ENCODE results near the gene SLC17A2.

The SLC17A2 gene, protein sequence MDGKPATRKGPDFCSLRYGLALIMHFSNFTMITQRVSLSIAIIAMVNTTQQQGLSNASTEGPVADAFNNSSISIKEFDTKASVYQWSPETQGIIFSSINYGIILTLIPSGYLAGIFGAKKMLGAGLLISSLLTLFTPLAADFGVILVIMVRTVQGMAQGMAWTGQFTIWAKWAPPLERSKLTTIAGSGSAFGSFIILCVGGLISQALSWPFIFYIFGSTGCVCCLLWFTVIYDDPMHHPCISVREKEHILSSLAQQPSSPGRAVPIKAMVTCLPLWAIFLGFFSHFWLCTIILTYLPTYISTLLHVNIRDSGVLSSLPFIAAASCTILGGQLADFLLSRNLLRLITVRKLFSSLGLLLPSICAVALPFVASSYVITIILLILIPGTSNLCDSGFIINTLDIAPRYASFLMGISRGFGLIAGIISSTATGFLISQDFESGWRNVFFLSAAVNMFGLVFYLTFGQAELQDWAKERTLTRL

GRCh38 chr6:25930532-25931410 lies at the start of gene SLC17A2:
Gene SLC17A2 (minus strand): TSS chr6:25930691. CDS start chr6:25925796, 4,895 bp downstream.
- no peak for DNase-seq (ENCODE audit: low read depth, low spot score)

DNA sequence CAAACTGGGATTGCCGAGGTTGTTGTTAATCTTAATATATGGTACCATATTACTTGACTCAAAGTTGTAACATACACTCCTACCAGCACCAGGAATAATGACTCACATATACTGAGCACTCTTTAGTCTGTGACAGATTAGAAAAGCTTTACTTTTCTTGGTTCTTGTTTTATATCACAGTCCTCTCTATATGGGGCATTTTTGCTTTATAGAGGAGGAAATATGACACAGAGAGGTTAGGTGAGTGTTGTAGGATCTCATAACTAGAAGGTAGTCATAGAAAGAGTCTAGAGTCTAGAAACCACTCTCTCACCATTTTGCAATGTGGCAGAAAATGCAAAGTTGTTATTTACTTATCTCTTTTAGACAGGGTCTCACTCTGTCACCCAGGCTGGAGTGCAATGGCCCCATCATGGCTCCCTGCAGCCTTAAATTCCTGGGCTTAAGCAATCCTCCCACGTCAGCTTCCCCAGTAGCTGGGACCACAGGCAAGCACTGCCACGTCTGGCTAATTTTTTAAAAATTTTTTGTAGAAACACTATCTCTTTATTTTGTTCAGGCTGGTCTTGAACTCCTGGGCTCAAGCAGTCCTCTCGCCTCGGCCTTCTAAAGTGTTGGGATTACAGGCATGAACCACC lies 45.6 kb upstream of the SLC17A2 start:
- DNase-seq (ENCODE audit: low read depth, low spot score): no peak

GRCh38 chr6:25973923-25974555 lies 43.5 kb upstream of the SLC17A2 start:
- DNase-seq (ENCODE audit: low read depth, low spot score): no peak

GRCh38 chr6:25972902-25973301 lies 42.4 kb upstream of the SLC17A2 start:
- no peak for DNase-seq (ENCODE audit: low read depth, low spot score)

- no peak for DNase-seq (ENCODE audit: low read depth, low spot score)
Measured at GRCh38 chr6:25972128-25972527, 41.6 kb upstream of the SLC17A2 start.

DNA sequence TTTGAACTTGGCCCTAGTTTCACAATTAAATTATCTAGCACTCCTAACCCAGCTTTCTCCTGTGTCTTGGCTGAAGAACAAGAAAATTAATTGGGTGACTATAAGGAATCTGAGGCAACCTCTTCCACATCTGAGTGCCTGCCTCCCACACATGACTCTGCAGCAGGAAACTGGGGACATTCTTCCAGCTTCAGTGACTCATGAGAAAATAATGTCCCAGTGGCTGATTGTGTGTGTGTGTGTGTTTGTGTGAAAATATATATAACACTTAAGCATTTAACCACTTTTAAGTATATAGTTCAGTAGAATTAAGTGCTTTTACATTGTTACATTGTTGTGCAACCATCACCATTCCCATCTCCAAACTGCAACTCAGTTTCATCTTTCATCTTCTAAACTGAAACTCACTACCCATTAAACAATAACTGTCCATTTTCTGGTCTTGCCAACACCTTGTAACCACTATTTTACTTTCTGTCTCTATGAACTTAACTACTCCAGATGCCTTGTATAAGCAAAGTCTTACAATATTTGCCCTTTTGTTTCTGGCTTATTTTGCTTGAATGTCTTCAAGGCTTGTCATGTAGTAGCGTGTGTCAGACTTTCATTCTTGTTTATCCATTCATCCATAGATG lies 40.8 kb upstream of the SLC17A2 start:
- no peak for DNase-seq (ENCODE audit: low read depth, low spot score)

DNA sequence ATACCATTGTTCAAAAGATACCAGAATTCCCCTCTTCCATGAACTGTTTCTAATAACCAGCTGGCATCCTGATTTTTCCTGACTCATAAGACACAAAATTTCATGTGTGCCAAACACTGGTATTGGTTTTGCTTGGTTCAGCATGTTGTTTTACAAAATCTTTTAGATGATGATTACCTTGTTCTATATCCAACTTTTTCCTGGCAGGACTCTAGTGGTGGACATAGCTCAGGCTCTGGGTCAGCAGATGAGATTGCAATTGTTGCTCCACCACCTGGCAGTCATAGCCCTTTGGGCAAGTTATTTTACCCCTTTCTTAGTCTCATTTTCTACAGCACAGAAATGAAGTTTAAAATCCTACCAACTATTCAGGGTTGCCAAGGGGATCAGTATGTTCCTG lies 38.3 kb upstream of the SLC17A2 start:
- DNase-seq (ENCODE audit: low read depth, low spot score): no peak

- no peak for DNase-seq (ENCODE audit: low read depth, low spot score)
Measured at GRCh38 chr6:25966711-25967110, 36.2 kb upstream of the SLC17A2 start.

- DNase-seq (ENCODE audit: low read depth, low spot score): no peak
Measured at GRCh38 chr6:25965058-25965457, 34.6 kb upstream of the SLC17A2 start.

DNA sequence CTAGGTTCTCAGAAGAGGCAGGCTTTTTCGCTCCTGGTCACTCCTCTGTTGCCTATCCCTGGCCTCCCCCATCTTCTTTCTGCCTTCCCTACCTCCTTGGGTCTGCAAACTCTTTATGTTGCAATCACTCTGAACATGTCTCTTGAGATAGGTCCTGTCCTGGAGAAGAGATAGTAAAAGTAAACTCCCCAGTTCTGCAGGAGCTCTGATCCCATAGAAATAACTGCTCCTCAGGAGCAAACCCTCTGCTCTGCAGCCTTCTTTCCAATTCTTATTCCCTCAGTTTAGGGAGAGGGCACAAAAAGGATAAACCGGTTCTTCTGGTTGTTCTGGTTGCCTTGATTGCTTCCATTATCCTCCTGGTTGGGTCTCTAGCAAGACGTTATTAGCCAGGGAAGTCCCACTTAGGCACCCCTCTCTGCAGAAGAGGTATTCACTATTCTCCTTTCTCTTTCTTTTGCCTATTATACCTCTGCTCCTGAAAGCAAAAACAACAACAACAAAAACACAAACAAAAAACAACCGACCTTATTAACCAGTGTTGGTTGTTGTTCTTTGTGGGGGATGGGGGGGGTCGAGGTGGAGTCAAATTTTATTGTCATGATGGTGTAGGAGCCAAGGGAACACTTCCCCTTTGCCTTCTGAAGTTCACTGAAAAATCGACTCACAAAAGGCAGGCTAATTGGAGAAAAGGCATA lies 33.1 kb upstream of the SLC17A2 start:
- DNase-seq (ENCODE audit: low read depth, low spot score): no peak

- DNase-seq (ENCODE audit: low read depth, low spot score): peak; percentile 68
Measured at GRCh38 chr6:25962149-25963127, 31.9 kb upstream of the SLC17A2 start, which contains the start of gene TRIM38. Gene TRIM38 (plus strand): TSS chr6:25962802. CDS start chr6:25966523, 3,721 bp downstream.

- DNase-seq (ENCODE audit: low read depth, low spot score): no peak
Measured at GRCh38 chr6:25961619-25962148, 31.2 kb upstream of the SLC17A2 start.

- no peak for DNase-seq (ENCODE audit: low read depth, low spot score)
Measured at GRCh38 chr6:25960734-25961133, 30.2 kb upstream of the SLC17A2 start.

DNA sequence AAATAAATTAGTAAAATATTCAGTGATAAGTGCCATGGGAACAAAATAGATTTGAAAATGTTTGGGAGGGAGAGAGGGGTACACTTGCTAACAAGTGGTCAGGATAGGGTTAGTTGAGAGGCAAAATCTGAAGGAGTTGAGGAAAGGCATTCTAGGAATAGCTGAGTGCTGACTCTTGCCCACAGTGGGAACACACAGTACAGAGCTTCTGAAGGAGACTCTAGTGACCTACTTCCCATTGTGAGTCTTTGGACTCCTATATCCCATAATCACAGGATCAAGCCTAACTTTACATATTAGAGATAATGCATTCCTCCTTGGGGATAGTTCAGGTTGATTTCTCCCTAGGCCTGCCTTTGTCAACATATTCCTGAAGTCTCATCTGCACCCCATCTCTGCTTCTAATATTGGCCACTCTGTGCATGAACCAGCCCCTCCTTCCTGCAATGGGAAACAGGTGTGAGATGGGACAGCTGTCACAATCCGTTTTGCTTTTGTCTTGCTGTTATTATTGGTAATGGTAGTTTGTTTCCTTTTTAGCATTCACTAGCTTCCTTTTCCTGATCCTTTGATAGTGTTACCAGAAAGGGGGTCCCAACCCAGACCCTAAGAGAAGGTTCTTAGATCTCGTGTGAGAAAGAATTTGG lies 29.5 kb upstream of the SLC17A2 start:
- DNase-seq (ENCODE audit: low read depth, low spot score): no peak

DNA sequence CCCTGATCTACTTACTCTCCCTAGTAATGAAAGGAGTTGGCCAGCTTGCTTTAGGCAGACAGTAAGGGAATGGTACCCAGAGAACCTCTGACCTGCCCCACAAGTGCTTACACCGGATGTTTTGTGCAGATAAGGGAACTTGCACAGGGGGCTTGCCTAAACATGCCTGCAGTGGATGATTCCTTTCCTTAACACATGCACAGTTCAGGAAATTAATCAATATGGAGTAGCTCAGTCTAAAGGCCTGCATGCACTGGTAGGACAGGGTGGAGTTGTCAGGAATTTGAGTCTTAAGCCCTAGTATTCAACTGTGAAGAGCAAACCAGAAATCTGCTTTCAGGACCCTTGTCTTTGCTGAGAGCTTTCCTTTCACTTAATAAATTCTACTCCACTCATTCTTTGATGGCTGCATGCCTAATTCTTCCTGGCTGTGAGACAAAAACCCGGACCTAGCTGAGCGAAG lies 28.2 kb upstream of the SLC17A2 start:
- DNase-seq (ENCODE audit: low read depth, low spot score): no peak

- DNase-seq (ENCODE audit: low read depth, low spot score): no peak
Measured at GRCh38 chr6:25956226-25956625, 25.7 kb upstream of the SLC17A2 start.

- no peak for DNase-seq (ENCODE audit: low read depth, low spot score)
Measured at GRCh38 chr6:25954756-25955155, 24.3 kb upstream of the SLC17A2 start.

- no peak for DNase-seq (ENCODE audit: low read depth, low spot score)
Measured at GRCh38 chr6:25953733-25954132, 23.2 kb upstream of the SLC17A2 start.

Measured in smooth muscle cell of the brain vasculature (primary cell).